WERI-Rb-1 (cell line): Measurements from ENCODE around the gene OR4C12.
A peak's percentile ranks its signal among the peaks of the same experiment; 100 is the strongest.
"Not testable (repeated sequence)": the region's sequence is repeated elsewhere in the genome, so short reads cannot be mapped to it uniquely, and the experiment has no call there.

Experiments used
- DNase-seq: peaks from one replicate; pipeline ENCODE4 v3.0.0-alpha.2; 2020
- H3K27ac ChIP-seq: fragments of 250-450 bp; sonication (Bioruptor Pico); 2 replicates; pipeline ENCODE4 v1.5.1; 2020; ENCODE audit warnings: mild to moderate bottlenecking, moderate library complexity
- H3K27me3 ChIP-seq: fragments of 250-450 bp; sonication (Bioruptor Pico); 2 replicates; pipeline ENCODE4 v1.5.1; 2021; ENCODE audit warnings: mild to moderate bottlenecking, low read depth, moderate library complexity; ENCODE audit not compliant: insufficient read depth, severe bottlenecking
- H3K36me3 ChIP-seq: fragments of 250-450 bp; sonication (Bioruptor Pico); 2 replicates; pipeline ENCODE4 v1.5.1; 2020; ENCODE audit warnings: mild to moderate bottlenecking, moderate library complexity
- H3K4me3 ChIP-seq: 2 replicates; pipeline ENCODE4 v1.5.1; 2011; ENCODE audit warnings: low read depth, mild to moderate bottlenecking, control low read depth, low read length
- H3K9me3 ChIP-seq: fragments of 250-450 bp; sonication (Bioruptor Pico); 2 replicates; pipeline ENCODE4 v1.5.1; 2021; ENCODE audit warnings: mild to moderate bottlenecking, moderate library complexity; ENCODE audit not compliant: severe bottlenecking
- TF ChIP-seq, protein P1 (sequence below): IDR thresholded peaks from 2 replicates; pipeline ENCODE4 v1.5.1; 2011; ENCODE audit warnings: low read depth, mild to moderate bottlenecking, control low read depth, inconsistent platforms, low read length

OR4C12 gene

DNA sequence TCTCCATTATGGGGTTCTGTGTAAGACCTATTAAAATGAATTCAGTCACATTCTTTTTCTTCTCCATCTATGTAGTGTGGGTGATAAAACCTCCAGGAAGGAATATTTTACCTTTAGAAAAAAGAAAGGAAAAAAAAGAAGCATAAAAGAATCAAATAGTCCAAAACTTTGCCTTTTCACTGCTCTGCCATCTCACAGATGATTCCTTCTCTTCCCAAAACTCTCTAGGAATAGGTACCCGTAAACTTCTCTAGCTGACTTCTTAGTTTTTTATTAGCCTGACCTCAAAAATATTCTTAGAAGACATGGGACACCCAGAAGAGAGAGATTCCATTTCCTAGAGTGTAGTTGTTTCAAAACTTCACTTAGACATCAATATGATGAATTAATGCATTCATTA, at the start of gene OR4C12:
Gene OR4C12, minus strand, starts transcription at position 101 of the 400 bp plus-strand sequence. Its CDS starts 34 bp downstream, at position 67.
- H3K36me3 ChIP-seq, H3K27ac ChIP-seq, DNase-seq, H3K27me3 ChIP-seq, H3K4me3 ChIP-seq, H3K9me3 ChIP-seq: not testable (repeated sequence)

GRCh38 chr11:50030193-50030592, 47.9 kb upstream of the OR4C12 start:
- no peaks in the 10 kb centered on the region for H3K27me3 ChIP-seq
- no peaks in the 10 kb centered on the region for H3K36me3 ChIP-seq
- no peak overlapping the region for H3K27ac ChIP-seq
- H3K9me3 ChIP-seq: no peaks in the 10 kb centered on the region
- no peak overlapping the region for H3K4me3 ChIP-seq
- no peak for DNase-seq
- TF ChIP-seq, protein P1, sequence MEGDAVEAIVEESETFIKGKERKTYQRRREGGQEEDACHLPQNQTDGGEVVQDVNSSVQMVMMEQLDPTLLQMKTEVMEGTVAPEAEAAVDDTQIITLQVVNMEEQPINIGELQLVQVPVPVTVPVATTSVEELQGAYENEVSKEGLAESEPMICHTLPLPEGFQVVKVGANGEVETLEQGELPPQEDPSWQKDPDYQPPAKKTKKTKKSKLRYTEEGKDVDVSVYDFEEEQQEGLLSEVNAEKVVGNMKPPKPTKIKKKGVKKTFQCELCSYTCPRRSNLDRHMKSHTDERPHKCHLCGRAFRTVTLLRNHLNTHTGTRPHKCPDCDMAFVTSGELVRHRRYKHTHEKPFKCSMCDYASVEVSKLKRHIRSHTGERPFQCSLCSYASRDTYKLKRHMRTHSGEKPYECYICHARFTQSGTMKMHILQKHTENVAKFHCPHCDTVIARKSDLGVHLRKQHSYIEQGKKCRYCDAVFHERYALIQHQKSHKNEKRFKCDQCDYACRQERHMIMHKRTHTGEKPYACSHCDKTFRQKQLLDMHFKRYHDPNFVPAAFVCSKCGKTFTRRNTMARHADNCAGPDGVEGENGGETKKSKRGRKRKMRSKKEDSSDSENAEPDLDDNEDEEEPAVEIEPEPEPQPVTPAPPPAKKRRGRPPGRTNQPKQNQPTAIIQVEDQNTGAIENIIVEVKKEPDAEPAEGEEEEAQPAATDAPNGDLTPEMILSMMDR: no peak

DNA sequence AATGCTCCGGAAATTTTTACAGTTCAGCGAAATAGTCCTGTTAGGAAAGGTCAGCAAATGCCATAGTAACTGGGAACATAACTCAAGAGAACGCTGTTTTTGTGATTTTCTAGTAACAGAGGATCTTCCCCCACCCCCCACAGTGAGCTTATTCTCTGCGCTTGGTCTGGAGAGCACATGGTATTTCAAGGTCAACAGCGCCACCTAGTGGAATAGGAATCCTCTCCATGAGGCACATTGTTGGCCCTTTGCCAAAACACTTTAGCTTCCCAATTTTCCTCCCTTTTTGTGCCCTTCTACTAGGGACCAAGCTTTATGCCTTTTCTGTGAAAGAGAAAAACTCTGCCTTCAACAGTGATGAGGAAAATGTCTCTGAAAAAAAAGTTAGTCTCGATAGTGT, 13.2 kb upstream of the OR4C12 start:
- H3K27ac ChIP-seq: no peak overlapping the region
- TF ChIP-seq, protein P1: peak; percentile 68
- DNase-seq: peak; percentile 63
- no peak overlapping the region for H3K4me3 ChIP-seq
- no peaks in the 10 kb centered on the region for H3K9me3 ChIP-seq
- no peaks in the 10 kb centered on the region for H3K27me3 ChIP-seq
- H3K36me3 ChIP-seq: no peaks in the 10 kb centered on the region

GRCh38 chr11:49973439-49973838, 8.9 kb downstream of the OR4C12 start:
- DNase-seq, H3K36me3 ChIP-seq, H3K27me3 ChIP-seq, H3K27ac ChIP-seq, H3K9me3 ChIP-seq, H3K4me3 ChIP-seq: not testable (repeated sequence)

GRCh38 chr11:49952091-49952490, 30.2 kb downstream of the OR4C12 start, which contains the start of gene OR4C13:
Gene OR4C13, plus strand, starts transcription at chr11:49952391. Its CDS starts 32 bp downstream, at chr11:49952423.
- Histone ChIP-seq H3K9me3 (no peaks in the 10 kb centered on the region), H3K4me3 (no peak within 1 kb of the TSS), H3K36me3 (no peaks in the 10 kb centered on the region), H3K27me3 (no peaks in the 10 kb centered on the region), H3K27ac (no peak within 1 kb of the TSS)
- TF ChIP-seq, protein P1: no peak
- no peak for DNase-seq

DNA sequence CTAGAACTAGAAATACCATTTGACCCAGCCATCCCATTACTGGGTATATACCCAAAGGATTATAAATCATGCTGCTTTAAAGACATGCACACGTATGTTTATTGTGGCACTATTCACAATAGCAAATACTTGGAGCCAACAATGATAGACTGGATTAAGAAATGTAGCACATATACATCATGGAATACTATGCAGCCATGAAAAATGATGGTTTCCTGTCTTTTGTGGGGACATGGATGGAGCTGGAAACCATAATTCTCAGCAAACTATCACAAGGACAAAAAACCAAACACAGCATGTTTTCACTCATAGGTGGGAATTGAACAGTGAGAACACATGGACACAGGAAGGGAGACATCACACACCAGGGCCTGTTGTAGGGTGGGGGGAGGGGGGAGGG, 33.6 kb downstream of the OR4C12 start:
- H3K9me3 ChIP-seq, H3K27me3 ChIP-seq, DNase-seq: not testable (repeated sequence)

More for the DNA sequence above, 33.6 kb downstream of the OR4C12 start:
- H3K27ac ChIP-seq, H3K4me3 ChIP-seq, H3K36me3 ChIP-seq: not testable (repeated sequence)
